ENCODE data around the gene NCR1.
"Not testable (repeated sequence)": the region's sequence is repeated elsewhere in the genome, so short reads cannot be mapped to it uniquely, and the experiment has no call there.

Gene NCR1

DNA sequence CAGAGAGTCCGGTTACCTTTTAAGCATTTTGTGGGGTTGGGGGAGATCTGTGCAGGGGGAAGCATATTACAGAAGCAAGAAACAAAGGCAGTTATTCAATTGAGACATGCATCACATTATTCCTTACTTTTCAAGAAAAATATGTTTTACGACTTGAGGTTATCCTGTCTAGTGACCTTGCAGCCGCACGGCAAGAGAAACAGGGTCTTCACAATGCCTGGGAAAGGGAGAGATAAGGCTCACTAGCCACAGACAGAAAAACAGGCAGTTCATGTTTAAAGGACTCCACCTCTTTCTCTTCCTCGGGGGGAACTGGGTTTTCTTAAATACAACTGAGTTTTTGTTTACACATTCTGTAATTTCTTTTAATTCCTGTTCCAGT, 536 bp upstream of the NCR1 start:
- DNase-seq (ENCODE audit: extremely low read depth in 1 of 2, low read depth in 1 of 2): no peak

GRCh38 chr19:54906819-54907218, 871 bp downstream of the NCR1 start:
- DNase-seq (ENCODE audit: extremely low read depth in 1 of 2, low read depth in 1 of 2): no peak

DNA sequence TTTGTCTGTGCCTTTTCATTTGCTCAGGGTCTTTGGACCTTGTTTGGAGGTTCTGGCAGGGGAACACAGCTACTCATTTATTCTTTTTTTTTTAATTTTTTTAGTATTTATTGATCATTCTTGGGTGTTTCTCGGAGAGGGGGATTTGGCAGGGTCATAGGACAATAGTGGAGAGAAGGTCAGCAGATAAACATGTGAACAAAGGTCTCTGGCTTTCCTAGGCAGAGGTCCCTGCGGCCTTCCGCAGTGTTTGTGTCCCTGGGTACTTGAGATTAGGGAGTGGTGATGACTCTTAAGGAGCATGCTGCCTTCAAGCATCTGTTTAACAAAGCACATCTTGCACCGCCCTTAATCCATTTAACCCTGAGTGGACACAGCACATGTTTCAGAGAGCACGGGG, 2.0 kb downstream of the NCR1 start:
- DNase-seq (ENCODE audit: extremely low read depth in 1 of 2, low read depth in 1 of 2): not testable (repeated sequence)

DNA sequence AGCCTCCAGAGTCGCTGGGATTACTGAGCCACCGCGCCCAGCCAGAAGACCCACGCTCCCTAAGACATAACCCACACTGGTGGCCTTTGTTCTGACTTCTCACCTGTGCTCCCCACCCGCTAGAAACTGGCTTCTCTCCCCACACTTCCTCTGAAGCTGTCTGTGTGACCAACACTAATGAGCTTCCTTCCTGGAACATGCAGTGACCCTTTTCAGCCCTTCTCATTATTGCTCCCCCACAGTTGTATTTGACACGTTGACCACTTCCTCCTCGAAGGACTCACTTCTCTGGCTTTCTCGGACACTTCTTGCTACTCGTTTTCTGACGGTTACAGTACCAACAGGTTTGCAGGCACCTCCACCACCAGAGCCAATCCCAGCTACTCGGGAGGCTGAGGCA, 10.9 kb downstream of the NCR1 start:
- DNase-seq (ENCODE audit: extremely low read depth in 1 of 2, low read depth in 1 of 2): no peak

- DNase-seq (ENCODE audit: extremely low read depth in 1 of 2, low read depth in 1 of 2): no peak
Observed at GRCh38 chr19:54918499-54918898, 12.6 kb downstream of the NCR1 start.

GRCh38 chr19:54919646-54920563, 14.0 kb downstream of the NCR1 start:
- not testable (repeated sequence) for DNase-seq (ENCODE audit: extremely low read depth in 1 of 2, low read depth in 1 of 2)

DNA sequence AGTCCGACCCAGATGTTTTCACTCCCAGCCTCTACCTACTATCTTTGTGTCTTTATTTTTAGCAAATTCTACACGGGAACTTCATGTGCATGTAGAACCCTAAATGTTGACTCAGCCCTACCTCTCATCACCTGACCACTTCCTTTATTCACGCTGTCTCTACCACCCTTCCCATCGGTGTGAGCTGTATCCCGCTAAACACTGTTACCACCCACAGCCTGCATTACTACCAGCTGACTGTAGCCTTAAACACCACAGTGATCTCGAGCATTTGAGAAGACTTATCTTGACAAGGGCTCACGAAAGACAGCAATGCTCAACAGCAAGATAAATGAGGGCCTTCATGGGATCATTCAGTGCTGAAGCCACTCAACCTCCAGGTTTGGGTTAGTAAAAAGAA, 15.1 kb downstream of the NCR1 start:
- DNase-seq (ENCODE audit: extremely low read depth in 1 of 2, low read depth in 1 of 2): no peak

GRCh38 chr19:54923276-54923675, 17.3 kb downstream of the NCR1 start:
- DNase-seq (ENCODE audit: extremely low read depth in 1 of 2, low read depth in 1 of 2): no peak

DNA sequence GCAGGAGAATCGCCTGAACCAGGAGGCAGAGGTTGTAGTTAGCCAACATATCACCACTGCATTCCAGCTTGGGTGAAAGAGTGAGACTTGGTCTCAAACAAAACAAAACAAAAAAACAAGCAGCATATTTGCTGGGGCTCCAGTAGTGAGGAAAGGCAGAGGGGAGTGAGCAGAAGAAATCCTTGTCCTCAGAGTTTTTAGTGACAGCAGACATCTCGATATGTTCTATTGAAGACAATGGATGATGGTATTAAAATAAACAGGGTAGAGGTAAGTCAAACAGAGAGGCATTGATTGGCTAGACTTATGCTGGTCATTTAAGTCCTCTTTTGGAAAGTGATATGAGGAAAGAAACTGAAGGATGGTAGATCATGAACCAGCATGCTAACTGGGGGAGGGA, 22.4 kb downstream of the NCR1 start:
- DNase-seq (ENCODE audit: extremely low read depth in 1 of 2, low read depth in 1 of 2): no peak

GRCh38 chr19:54937926-54938325, 32.0 kb downstream of the NCR1 start:
- no peak for DNase-seq (ENCODE audit: extremely low read depth in 1 of 2, low read depth in 1 of 2)

GRCh38 chr19:54938906-54939305, 33.0 kb downstream of the NCR1 start:
- DNase-seq (ENCODE audit: extremely low read depth in 1 of 2, low read depth in 1 of 2): no peak

GRCh38 chr19:54939538-54939937, 33.6 kb downstream of the NCR1 start:
- not testable (repeated sequence) for DNase-seq (ENCODE audit: extremely low read depth in 1 of 2, low read depth in 1 of 2)

DNA sequence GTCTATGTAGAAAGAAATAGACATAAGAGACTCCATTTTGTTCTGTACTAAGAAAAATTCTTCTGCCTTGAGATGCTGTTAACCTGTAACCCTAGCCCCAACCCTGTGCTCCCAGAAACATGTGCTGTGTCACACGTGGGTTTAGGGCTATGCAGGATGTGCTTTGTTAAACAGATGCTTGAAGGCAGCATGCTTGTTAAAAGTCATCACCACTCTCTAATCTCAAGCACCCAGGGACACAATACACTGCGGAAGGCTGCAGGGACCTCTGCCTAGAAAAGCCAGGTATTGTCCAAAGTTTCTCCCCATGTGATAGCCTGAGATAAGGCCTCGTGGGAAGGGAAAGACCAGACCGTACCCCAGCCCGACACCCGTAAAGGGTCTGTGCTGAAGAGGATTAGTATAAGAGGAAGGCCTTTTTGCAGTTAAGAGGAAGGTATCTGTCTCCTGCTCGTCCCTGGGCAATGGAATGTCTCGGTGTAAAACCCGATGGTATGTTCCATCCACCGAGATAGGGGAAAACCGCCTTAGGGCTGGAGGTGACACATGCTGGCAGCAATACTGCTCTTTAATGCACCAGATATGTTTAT, 37.9 kb downstream of the NCR1 start:
- DNase-seq (ENCODE audit: extremely low read depth in 1 of 2, low read depth in 1 of 2): not testable (repeated sequence)

DNA sequence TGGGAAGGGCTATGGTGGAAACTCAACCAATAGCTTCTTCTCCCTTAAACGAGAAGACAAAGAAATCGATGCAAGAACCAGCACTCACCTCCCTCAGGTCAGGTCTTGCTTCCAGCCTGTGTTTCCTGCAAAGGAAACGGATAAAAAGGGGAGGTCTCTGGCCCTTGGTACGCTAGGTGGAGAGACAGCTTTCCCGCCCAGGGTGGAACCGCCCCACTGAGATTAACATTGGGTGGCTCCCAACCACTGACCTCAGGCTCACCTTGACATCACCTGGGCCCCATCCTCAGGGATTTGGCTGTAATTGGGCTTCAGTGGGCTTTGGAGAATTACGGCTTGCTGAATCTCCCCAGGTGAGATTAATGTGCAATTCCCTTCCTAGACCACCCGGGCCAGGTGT, 41.4 kb downstream of the NCR1 start, which contains the start of gene NLRP7:
NLRP7 (minus strand) TSS at position 150 of the 400 bp plus-strand sequence.
- no peak for DNase-seq (ENCODE audit: extremely low read depth in 1 of 2, low read depth in 1 of 2)

- no peak for DNase-seq (ENCODE audit: extremely low read depth in 1 of 2, low read depth in 1 of 2)
Observed at GRCh38 chr19:54949412-54949811, 43.5 kb downstream of the NCR1 start.

DNA sequence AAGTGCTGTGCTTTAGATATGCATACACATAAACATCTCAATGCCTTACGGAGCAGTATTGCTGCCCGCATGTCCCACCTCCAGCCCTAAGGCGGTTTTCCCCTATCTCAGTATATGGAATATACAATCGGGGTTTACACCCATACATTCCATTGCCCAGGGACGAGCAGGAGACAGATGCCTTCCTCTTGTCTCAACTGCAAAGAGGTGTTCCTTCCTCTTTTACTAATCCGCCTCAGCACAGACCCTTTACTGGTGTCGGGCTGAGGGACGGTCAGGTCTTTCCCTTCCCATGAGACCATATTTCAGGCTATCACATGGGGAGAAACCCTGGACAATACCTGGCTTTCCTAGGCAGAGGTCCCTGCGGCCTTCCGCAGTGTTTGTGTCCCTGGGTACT, 44.6 kb downstream of the NCR1 start:
- DNase-seq (ENCODE audit: extremely low read depth in 1 of 2, low read depth in 1 of 2): not testable (repeated sequence)

DNA sequence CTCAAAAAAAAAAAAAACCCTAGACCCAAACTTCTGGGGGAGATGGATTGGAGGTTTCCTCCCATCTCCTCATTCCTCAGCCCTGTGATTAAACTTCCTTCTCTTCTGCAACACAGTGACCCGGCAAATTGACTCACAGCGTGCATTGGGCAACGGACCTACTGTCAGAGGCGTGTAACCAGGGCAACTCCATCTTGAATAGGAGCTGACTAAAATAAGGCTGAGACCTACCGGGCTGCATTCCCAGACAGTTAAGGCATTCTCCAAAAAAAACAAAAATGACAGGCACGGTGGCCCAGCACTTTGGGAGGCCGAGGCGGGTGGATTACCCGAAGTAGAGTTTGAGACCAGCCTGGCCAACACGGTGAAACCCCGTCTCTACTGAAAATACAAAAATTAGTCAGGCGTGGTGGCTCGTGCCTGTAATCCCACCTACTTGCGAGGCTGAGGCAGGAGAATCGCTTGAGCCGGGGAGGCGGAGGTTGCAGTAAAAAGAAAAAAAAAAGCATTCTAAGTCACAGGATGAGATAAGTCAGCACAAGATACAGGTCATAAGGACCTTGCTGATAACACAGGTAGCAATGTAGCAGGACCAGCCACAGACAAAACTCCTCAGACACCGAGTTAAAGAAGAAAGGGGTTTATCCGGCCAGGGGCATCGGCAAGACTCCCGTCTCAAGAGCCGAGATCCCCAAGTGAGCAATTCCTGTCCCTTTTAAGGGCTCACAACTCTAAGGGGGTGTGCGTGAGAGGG, 46.8 kb downstream of the NCR1 start:
- no peak for DNase-seq (ENCODE audit: extremely low read depth in 1 of 2, low read depth in 1 of 2)

GRCh38 chr19:54953345-54953713, 47.4 kb downstream of the NCR1 start:
- DNase-seq (ENCODE audit: extremely low read depth in 1 of 2, low read depth in 1 of 2): not testable (repeated sequence)

DNA sequence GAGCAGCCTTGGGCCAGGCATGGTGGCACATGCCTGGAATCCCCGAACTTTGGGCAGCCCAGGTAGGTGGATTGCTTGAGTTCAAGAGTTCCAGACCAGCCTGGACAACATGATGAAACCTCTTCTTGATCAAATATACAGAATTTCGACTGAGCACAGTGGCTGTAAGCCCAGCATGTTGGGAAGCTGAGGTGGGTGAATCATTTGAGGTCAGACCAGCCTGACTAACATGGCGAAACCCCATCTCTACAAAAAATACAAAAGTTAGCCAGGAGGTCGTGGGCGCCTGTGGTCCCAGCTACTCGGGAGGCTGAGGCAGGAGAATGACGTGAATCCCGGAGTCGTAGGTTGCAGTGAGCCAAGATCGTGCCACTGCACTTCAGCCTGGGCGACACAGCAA, 49.4 kb downstream of the NCR1 start:
- no peak for DNase-seq (ENCODE audit: extremely low read depth in 1 of 2, low read depth in 1 of 2)

- no peak for DNase-seq (ENCODE audit: extremely low read depth in 1 of 2, low read depth in 1 of 2)
Observed at GRCh38 chr19:54959840-54960239, 53.9 kb downstream of the NCR1 start.
